Erythroblast (primary cell): ENCODE results near the gene REL.
"Not testable (repeated sequence)": the region's sequence is repeated elsewhere in the genome, so short reads cannot be mapped to it uniquely, and the experiment has no call there.

ENCODE experiments used
- GATA1 ChIP-seq: IDR thresholded peaks from 2 replicates; pipeline ENCODE4 v1.6.1; 2011; ENCODE audit warnings: low read depth, mild to moderate bottlenecking, control low read depth, low read length, moderate library complexity
- POLR2A ChIP-seq: IDR thresholded peaks from 2 replicates; pipeline ENCODE4 v1.6.1; 2011; ENCODE audit warnings: mild to moderate bottlenecking, low read length

GRCh38 chr2:60905867-60906266 is 24.5 kb downstream of the REL start:
- not testable (repeated sequence) for TF ChIP-seq POLR2A, GATA1
